GM12865 (cell line): Measurements from ENCODE around the gene JMJD1C.
"Not testable (repeated sequence)": the region's sequence is repeated elsewhere in the genome, so short reads cannot be mapped to it uniquely, and the experiment has no call there.

ENCODE experiments used
- DNase-seq: peaks from one replicate; pipeline ENCODE4 v3.0.0; 2010; ENCODE audit warnings: low read depth
- H3K4me3 ChIP-seq: 2 replicates; pipeline ENCODE4 v1.5.1; 2011; ENCODE audit warnings: mild to moderate bottlenecking, low read depth, low read length, control low read depth
- TF ChIP-seq, protein P1 (sequence below): IDR thresholded peaks from 2 replicates; pipeline ENCODE4 v1.5.1; 2011; ENCODE audit warnings: low read length, control low read depth, low read depth, inconsistent platforms; ENCODE audit not compliant: insufficient read depth; ENCODE audit errors: missing control alignments

JMJD1C gene

DNA sequence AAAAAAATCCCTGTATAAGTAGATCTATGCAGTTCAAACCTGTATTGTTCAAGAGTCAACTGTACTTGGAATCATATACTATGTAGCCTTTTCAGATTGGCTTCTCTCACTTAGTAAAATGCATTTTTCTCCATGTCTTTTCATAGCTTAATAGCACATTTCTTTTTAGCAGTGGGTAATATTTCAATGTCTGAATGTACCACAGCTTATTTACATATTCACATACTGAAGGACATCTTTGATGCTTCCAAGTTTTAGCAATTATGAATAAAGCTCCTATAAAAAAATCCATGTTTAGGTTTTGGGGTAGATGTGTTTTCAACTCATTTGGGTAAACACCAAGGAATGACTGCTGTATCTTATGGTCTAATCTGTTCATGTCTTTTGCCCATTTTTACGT is 177.6 kb downstream of the JMJD1C start:
- TF ChIP-seq, protein P1, sequence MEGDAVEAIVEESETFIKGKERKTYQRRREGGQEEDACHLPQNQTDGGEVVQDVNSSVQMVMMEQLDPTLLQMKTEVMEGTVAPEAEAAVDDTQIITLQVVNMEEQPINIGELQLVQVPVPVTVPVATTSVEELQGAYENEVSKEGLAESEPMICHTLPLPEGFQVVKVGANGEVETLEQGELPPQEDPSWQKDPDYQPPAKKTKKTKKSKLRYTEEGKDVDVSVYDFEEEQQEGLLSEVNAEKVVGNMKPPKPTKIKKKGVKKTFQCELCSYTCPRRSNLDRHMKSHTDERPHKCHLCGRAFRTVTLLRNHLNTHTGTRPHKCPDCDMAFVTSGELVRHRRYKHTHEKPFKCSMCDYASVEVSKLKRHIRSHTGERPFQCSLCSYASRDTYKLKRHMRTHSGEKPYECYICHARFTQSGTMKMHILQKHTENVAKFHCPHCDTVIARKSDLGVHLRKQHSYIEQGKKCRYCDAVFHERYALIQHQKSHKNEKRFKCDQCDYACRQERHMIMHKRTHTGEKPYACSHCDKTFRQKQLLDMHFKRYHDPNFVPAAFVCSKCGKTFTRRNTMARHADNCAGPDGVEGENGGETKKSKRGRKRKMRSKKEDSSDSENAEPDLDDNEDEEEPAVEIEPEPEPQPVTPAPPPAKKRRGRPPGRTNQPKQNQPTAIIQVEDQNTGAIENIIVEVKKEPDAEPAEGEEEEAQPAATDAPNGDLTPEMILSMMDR = no peak
- DNase-seq = no peak
- H3K4me3 ChIP-seq = no peak overlapping the region

DNA sequence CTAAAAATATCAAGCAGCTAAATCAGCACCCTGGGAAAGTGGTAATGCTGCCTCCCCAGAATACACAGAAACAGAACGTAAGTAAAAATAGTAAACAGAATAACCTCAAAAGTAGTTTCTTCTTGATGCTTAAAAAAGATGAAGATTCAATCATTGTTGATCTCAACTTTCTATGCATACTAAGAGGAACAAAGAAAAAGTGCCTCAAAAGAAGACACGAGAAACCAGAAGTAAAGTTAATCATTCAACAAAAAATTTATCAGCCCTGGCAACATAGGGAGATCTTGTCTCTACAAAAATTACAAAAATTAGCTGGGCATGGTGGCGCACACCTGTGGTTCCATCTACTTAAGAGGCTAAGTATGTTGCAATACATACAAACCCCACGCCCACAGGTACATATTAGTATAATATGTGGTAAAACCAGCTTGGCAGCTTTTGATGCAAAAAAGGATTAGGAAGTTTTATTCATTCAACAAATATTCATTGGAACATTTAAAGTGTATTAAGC is 179.0 kb downstream of the JMJD1C start:
- TF ChIP-seq, protein P1 = no peak
- DNase-seq = peak; percentile 71
- H3K4me3 ChIP-seq = peak overlapping the region; percentile 31

DNA sequence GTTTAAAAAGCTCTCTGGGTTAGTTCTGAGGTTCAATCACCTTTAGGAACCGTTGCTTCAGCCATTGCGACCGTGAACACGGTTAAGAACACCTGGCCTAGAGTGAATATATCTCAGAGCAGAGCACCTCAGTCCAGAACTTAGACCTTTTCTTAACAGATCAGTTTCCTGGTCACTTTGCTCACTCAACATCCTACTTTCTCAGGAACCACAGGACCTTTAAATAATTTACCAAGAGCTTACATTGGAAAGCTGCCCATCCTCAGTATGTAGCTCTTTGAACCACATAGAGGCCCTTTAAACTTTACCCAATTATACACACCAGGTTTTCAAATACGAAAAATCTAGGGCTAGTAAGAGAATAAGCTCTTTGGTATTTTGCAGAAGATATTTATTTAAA is 179.4 kb downstream of the JMJD1C start:
- peak; percentile 49 for DNase-seq
- peak overlapping the region; percentile 31; the same call in 1 of the 2 replicates for H3K4me3 ChIP-seq
- TF ChIP-seq, protein P1 = no peak

DNA sequence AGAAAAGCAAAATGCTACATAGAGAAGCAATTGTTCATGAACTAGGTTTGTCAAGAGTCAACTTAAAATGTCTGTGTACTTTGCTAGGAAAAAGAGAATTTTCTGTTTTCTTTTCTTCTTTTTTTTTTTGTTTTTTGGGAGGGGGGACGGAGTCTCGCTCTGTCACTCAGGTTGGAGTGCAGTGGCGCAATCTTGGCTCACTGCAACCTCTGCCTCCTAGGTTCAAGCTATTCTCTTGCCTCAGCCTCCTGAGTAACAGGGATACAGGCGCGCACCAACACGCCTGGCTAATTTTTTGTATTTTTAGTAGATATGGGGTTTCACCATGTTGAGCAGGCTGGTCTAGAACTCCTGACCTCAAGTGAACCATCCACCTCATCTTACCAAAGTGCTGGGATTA is 181.9 kb downstream of the JMJD1C start:
- not testable (repeated sequence) for H3K4me3 ChIP-seq, DNase-seq

DNA sequence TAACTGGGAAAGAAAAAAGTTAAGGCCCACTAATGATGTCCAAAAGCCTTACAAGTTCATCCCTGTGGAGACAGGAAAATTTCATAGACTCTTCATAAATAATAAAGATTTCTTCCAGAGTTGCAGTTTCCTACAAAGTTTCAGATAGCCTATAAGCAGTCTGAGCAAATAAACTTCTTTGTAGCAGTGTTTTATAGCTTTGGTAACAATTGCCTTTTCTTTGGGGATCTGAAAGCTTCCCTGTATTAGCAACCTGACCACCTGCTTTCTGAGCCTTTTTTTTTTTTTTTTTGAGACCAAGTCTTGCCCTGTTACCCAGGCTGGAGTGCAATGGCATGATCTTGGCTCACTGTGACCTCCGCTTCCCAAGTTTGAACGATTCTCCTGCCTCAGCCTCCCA is 182.7 kb downstream of the JMJD1C start:
- no peak overlapping the region for H3K4me3 ChIP-seq
- DNase-seq = no peak
- TF ChIP-seq, protein P1 = no peak

DNA sequence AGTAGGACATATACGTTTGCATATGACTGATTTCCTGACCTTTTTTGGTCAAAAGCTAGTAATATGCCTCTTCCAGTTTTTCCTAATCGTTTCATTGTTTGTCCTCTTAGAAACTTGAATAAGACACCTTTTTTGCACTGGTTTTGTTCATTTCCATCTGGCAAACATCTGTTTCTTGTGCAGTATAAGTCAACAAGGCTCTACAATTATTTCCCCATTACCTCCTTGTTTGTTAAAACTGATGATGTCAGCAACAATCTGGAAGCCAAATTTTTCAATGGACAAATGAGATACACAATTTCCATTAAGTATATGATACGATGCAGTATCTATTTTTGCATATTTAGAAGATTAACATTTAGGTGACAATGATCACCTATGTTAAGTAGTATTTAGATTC is 183.8 kb downstream of the JMJD1C start:
- TF ChIP-seq, protein P1 = no peak
- no peak for DNase-seq
- no peak overlapping the region for H3K4me3 ChIP-seq

DNA sequence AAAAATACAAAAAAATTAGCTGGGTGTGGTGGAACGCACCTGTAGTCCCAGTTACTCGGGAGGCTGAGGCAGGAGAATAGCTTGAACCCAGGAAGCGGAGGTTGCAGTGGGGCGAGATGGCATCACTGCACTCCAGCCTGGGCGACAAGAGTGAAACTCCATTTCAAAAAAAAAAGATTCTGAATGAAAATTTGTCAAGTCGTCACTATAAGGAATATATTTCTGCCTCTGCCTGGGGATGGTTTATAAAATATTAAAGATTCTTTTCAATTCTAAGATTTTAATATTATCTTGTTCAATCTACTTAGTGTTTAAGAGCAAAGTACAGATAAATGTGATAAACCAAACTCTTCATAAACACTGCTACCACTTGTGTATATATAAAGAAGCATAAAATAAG is 185.4 kb downstream of the JMJD1C start:
- H3K4me3 ChIP-seq = no peak overlapping the region
- DNase-seq = no peak
- TF ChIP-seq, protein P1 = no peak
